ENCODE results near the gene PAGR1. TPM values are rescaled to one million over a fixed set of nuclear protein-coding genes. Genes with fewer than 3 reads are reported as not detected.
A peak's percentile ranks its signal among the peaks of the same experiment; 100 is the strongest.

Gene PAGR1
- total and polyA plus RNA-seq, 9 of the 15 experiments (the other 6 are each of a cell fraction or from before 2014, with no cell fraction given) = 1.4 to 58.2 (median 16.8) TPM

DNA sequence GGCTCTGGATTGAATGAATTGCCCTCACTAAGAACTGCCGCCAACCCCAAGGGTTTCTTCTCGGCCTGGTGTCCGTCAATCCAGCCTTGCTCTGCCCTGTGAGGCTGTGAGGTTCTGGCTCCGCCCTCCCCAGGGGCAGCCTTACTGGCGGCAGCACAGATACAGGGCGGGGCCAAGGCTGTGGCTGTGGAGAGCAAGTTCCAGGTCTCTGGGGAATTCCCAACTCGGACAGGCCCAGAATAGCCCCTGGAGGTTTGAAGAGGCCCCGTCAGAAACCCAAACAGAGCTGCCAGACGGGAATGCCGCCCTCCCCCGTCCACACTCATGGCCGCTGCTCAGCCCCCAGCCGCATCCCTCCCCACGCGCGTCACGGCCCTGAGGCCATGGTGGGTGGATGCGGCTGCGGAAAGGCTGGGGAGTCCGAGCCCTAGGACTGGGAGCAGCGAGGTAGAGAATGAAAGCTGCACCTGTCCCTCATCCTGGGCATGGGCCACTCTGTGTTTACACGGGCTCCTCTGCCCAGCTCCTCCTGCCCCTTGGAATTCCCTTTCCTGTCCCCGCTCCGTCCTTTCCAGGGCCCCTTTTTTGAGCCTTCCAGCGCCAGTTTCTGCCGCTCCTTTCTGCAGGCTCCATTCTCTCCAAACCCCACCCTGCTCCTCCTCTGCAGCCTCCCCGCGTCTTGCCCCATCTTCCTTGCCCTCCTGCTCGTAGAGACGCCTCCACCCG lies 4.6 kb upstream of the PAGR1 start (continued):
- TF ChIP-seq FOXJ2 (tag; IDR thresholded peaks at IDR 0.05) = no peak
- TF ChIP-seq ZNF717 (CRISPR knock-in tag; IDR thresholded peaks at IDR 0.05) = 0 out of 2 replicates have a peak, but pooled peaks have one; percentile 39
- no peak for TF ChIP-seq C11orf30 (IDR thresholded peaks at IDR 0.05; ENCODE audit: low read depth)
- no peak for TF ChIP-seq ZNF77 (CRISPR knock-in tag; IDR thresholded peaks at IDR 0.05)
- no peak for TF ChIP-seq ZNF274 (IDR thresholded peaks at IDR 0.05; ENCODE audit: borderline replicate concordance, low read depth, low read length)
- TF ChIP-seq ZC3H11A (IDR thresholded peaks at IDR 0.05; ENCODE audit: low read depth, low read length) = no peak
- TF ChIP-seq MEIS2 (IDR thresholded peaks at IDR 0.05; ENCODE audit: partially characterized antibody) = peak; percentile 8
- no peak for TF ChIP-seq KLF6 (CRISPR knock-in tag; IDR thresholded peaks at IDR 0.05; ENCODE audit: borderline replicate concordance)
- TF ChIP-seq, protein P1, sequence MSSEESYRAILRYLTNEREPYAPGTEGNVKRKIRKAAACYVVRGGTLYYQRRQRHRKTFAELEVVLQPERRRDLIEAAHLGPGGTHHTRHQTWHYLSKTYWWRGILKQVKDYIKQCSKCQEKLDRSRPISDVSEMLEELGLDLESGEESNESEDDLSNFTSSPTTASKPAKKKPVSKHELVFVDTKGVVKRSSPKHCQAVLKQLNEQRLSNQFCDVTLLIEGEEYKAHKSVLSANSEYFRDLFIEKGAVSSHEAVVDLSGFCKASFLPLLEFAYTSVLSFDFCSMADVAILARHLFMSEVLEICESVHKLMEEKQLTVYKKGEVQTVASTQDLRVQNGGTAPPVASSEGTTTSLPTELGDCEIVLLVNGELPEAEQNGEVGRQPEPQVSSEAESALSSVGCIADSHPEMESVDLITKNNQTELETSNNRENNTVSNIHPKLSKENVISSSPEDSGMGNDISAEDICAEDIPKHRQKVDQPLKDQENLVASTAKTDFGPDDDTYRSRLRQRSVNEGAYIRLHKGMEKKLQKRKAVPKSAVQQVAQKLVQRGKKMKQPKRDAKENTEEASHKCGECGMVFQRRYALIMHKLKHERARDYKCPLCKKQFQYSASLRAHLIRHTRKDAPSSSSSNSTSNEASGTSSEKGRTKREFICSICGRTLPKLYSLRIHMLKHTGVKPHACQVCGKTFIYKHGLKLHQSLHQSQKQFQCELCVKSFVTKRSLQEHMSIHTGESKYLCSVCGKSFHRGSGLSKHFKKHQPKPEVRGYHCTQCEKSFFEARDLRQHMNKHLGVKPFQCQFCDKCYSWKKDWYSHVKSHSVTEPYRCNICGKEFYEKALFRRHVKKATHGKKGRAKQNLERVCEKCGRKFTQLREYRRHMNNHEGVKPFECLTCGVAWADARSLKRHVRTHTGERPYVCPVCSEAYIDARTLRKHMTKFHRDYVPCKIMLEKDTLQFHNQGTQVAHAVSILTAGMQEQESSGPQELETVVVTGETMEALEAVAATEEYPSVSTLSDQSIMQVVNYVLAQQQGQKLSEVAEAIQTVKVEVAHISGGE (CRISPR knock-in tag; IDR thresholded peaks at IDR 0.05) = peak in 1 of 3 experiments; percentile 57; a peak in 1 of 6 replicates
- no peak for TF ChIP-seq TRIM24 (IDR thresholded peaks at IDR 0.05)
- TF ChIP-seq ZBTB8A (IDR thresholded peaks at IDR 0.05; ENCODE audit: partially characterized antibody) = no peak
- no peak for TF ChIP-seq ZC3H8 (IDR thresholded peaks at IDR 0.05)
- TF ChIP-seq, protein P2, sequence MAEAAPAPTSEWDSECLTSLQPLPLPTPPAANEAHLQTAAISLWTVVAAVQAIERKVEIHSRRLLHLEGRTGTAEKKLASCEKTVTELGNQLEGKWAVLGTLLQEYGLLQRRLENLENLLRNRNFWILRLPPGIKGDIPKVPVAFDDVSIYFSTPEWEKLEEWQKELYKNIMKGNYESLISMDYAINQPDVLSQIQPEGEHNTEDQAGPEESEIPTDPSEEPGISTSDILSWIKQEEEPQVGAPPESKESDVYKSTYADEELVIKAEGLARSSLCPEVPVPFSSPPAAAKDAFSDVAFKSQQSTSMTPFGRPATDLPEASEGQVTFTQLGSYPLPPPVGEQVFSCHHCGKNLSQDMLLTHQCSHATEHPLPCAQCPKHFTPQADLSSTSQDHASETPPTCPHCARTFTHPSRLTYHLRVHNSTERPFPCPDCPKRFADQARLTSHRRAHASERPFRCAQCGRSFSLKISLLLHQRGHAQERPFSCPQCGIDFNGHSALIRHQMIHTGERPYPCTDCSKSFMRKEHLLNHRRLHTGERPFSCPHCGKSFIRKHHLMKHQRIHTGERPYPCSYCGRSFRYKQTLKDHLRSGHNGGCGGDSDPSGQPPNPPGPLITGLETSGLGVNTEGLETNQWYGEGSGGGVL (CRISPR knock-in tag; IDR thresholded peaks at IDR 0.05) = no peak
- no peak for TF ChIP-seq ZNF699 (CRISPR knock-in tag; IDR thresholded peaks at IDR 0.05; ENCODE audit: insufficient replicate concordance)
- no peak for TF ChIP-seq EWSR1 (IDR thresholded peaks at IDR 0.05; ENCODE audit: borderline replicate concordance, low read depth, partially characterized antibody)
- no peak for TF ChIP-seq BHLHE40 (IDR thresholded peaks at IDR 0.05; ENCODE audit: low read length)
- 0 out of 2 replicates have a peak, but pooled peaks have one; percentile 51 for TF ChIP-seq CBX1 (IDR thresholded peaks at IDR 0.05; ENCODE audit: low read depth)
- TF ChIP-seq NCOA4 (IDR thresholded peaks at IDR 0.05; ENCODE audit: partially characterized antibody) = no peak
- no peak for TF ChIP-seq ZNF41 (CRISPR knock-in tag; conservative IDR thresholded peaks at IDR 0.05)
- no peak for TF ChIP-seq GTF2E2 (tag; IDR thresholded peaks at IDR 0.05)
- no peak for TF ChIP-seq E2F3 (CRISPR knock-in tag; IDR thresholded peaks at IDR 0.05)
- no peak for TF ChIP-seq CBX2 (IDR thresholded peaks at IDR 0.05; ENCODE audit: insufficient read depth, low read length, poor library complexity, severe bottlenecking)
- no peak for TF ChIP-seq CHD4 (IDR thresholded peaks at IDR 0.05; ENCODE audit: insufficient read depth, insufficient replicate concordance, low read depth, low read length, poor library complexity, severe bottlenecking)
- no peak for TF ChIP-seq ATF1 (CRISPR knock-in tag; IDR thresholded peaks at IDR 0.05)
- TF ChIP-seq ATF1 (tag; IDR thresholded peaks at IDR 0.05) = peak; percentile 75

All from K562 (cell line).